ENCODE results near the gene MID1. TPM values are rescaled to one million over a fixed set of nuclear protein-coding genes. Genes with fewer than 3 reads are reported as not detected.

MID1 gene
- total RNA-seq = 15.5 and 20.5 TPM in 2 replicates

DNA sequence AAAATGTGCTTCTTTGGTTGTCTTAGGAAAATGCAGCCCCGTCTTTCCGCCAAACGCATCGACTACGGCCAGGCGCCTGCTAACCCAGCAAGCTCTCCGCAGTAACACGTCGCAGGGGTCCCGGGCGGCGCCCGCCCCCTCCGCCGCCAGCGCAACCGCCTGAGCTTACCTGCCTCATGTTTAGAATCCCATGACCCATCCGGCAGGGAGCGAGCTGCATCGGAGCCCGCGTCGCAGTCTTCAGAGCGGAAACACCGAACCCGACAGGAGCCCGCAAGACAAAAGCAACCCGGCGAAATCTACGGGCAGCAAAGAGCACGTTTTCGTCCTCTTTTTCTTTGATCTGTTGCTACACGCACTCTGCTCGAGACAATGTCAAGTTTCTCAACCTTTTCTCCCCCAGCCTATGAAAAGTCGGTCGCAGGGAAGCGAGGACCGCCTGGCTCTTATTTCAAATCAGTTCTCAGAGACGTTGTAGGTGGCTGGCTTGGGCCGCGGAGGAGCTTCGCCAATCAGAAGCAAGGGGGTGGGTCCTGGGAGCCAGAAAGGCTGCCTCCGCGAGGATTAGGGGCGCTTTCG, at the start of gene MID1:
Gene MID1, minus strand, starts transcription at position 465 of the 579 bp plus-strand sequence. CDS start 53,038 bp downstream, outside the sequence.
- DNase-seq (ENCODE audit: extremely low read depth, low read depth, low spot score) = no peak

- no peak for DNase-seq (ENCODE audit: extremely low read depth, low read depth, low spot score)
Observed at GRCh38 chrX:10667143-10667542, 46.8 kb upstream of the MID1 start.

GRCh38 chrX:10666102-10666501, 45.7 kb upstream of the MID1 start:
- no peak for DNase-seq (ENCODE audit: extremely low read depth, low read depth, low spot score)

- DNase-seq (ENCODE audit: extremely low read depth, low read depth, low spot score) = no peak
Observed at GRCh38 chrX:10665681-10666080, 45.3 kb upstream of the MID1 start.

DNA sequence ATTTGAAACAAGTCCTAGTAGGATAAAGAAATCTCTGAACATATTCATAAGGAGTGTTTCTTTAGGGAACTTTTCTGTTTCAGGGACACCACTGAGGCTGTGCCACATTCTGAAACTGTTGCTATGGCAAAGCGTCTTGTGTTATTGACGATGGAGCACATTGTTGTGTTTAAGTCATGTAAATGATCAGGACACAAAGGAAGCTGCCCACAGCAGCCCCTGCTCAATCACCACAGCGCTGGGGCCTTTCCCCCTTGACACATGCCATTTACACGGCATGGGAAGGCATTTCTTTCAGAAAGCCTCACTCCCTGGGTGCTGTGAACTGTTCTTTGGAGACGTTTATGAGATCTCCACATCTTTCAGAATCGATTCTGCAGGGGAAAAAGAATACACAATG, 39.8 kb upstream of the MID1 start:
- DNase-seq (ENCODE audit: extremely low read depth, low read depth, low spot score) = no peak

DNA sequence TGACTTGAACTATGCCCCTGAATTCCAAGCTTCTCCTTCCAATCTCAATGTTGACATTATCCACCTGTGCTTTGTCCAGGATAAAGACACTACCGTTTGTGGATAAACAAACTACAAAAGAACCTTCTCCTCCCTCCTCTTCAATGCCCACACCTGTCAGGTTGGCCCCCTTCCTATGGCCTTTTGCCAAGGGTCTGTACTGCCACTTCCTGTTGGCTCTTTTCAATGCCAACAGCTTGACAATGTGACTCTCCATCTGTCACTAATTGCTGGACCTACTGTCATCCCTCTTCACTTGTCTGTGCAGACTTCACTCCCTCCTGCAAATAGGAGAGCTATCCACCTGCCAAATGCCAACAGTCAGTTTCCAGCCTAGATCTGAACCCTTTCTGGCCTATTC, 35.8 kb upstream of the MID1 start:
- DNase-seq (ENCODE audit: extremely low read depth, low read depth, low spot score) = no peak

- no peak for DNase-seq (ENCODE audit: extremely low read depth, low read depth, low spot score)
Observed at GRCh38 chrX:10654960-10655359, 34.6 kb upstream of the MID1 start.

DNA sequence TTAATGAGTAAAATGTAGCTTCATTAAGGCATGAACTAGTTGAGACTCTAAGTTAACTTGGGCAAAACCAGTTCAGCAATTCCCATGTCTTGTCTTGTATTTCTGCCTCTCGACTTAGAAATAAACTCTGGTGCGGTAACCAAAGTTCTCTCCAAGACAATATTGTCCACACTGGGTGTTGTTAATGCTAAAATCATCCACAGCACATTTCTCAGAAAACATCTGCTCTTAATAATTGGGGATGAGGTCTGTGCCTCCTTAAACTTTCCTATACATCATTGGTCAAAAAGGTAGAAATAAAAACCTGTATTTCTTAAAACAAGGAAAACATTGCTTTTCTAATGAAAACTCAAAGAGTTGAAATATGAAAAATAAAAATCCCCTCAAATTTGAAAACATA, 32.9 kb upstream of the MID1 start:
- no peak for DNase-seq (ENCODE audit: extremely low read depth, low read depth, low spot score)

DNA sequence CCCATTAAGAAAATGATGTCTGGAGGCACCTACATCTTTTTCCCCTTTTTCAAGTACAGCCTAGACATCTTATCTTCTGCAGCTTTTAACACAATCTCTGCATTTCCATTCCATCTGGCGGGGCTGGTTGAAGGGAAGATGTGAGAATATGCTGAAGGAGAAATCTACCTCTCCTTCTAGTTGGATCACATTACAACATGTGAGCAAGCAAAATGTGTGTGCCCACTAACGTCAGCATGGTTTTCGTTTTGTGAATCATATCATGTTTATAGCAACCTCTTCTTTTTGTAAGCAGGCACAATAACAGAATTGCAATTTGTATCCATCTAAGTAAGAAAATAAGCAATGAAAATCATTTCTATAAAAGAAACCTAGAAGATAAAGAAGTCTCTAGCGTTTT, 28.9 kb upstream of the MID1 start:
- DNase-seq (ENCODE audit: extremely low read depth, low read depth, low spot score) = no peak

DNA sequence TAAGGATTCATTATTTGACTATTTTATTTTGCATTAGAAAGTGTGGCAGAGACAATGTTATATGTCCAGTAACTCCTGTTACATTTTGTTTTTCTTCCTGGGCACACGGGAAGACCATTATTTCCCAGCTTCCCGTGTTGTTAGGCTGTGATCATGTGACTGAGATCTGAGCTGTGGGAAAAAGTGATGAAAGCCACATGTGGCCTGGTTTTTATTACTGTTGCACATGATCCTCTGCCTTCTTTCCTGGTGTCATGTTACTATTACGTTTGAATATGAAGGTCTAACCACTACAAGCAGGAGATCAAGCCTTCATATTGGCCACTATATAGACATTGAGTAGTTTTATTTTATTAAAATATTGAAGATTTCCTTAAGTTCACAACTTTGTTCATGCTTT, 28.2 kb upstream of the MID1 start:
- no peak for DNase-seq (ENCODE audit: extremely low read depth, low read depth, low spot score)

DNA sequence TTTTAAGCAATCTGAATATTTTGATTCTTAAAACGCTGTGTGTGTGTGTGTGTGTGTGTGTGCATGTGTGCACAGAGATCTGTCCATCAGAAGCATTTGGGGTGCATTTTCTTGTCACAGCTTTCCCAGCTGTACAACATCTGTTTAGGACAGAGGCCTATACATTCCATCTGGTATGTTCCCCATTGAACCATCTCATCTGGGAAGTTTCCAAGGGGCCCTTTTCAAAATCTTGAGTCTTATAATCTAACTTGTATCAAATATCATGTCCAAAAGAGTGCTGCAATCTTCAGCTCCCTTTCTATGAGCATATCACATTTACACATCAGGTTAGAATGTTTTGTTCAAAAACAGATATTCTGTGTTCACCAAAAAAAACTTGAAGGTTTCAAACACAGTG, 16.5 kb upstream of the MID1 start:
- DNase-seq (ENCODE audit: extremely low read depth, low read depth, low spot score) = no peak

GRCh38 chrX:10636337-10636736, 16.0 kb upstream of the MID1 start:
- no peak for DNase-seq (ENCODE audit: extremely low read depth, low read depth, low spot score)

DNA sequence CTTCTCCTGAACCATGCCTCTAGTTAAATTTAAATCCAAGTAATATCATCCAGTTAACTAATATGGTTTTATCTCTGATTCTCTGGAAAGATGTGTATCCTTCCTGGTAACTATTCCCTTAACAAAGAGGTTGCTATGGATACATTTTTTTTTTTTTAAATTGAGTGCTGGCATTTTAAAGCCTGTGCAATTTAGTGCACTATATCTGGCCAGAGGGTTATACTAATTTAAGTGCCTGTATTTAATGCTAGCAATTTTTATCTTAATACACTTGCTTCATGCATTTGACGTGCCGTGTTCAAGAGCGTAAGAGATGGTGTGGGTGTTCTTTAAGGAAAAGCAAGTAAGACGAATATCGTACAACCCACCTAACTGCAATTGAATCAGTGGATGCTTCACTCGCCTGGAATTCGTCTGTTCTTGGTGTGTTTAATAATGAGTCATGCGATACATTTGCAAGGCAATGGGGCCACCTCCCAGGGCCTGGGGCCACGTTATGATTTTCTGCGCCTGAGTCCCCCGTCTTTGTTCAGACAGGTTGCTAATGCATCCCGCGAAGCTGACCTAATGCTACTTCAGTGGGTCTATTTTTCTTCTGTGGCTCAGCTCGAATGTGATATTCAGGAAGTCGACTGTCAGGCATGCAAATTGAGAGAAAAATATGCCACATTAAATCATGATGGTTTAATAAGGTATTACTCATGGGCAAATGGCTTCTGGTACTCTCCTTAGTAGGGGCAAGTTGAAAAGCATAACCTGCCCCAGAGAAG, 14.2 kb upstream of the MID1 start:
- DNase-seq (ENCODE audit: extremely low read depth, low read depth, low spot score) = no peak

DNA sequence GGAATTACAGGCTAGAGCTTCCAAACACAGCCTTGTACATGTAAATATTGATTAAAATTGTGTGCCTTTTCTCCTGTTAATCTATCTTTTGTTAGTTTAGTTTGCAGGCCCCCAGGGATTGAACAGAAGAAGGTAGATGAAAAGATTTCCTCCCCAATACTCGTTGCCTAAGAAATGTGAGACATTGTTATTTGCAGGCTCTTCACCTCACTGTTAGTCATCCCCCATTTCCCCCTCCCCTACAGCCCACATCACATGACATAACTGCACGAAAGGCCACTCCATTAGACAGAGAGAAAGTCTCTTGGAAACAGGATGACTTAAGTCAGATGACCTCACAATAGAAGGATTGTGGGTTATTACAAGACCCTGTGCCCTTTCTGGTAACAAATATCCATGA, 13.3 kb upstream of the MID1 start:
- DNase-seq (ENCODE audit: extremely low read depth, low read depth, low spot score) = no peak

DNA sequence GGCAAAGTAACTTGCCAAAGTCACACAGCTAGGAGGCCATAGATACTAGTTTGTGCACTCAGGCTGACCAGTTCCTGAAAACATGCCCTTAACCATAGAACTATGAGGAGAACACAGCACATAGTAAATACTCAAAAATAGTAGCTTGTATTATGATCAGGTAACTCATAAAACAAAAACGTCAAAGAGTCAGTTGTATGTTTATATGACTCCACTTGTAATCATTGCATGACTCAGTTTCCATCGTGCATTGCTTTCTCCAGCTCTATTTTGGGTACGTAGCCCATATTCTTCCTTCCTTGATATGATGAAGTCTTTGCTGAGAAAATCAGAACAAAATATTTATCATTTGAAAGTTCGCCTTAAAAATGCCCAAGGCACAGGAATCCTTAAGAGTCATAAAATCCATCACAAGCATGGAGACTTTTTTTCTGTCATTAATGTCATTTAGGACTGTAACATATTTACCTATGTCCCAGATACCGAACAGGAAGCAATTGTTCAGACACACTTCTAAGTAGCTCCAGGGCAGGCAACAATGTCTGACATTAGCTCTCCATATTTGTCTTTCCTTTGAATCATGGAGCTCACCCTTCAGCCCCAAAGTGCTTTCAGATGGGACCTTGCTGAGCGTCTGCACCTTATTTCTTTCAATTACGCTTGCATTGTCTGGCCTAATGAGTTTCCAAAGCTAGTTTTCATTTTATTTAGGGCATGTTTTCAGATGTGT, 11.2 kb upstream of the MID1 start:
- no peak for DNase-seq (ENCODE audit: extremely low read depth, low read depth, low spot score)

- no peak for DNase-seq (ENCODE audit: extremely low read depth, low read depth, low spot score)
Observed at GRCh38 chrX:10630320-10630719, 9.9 kb upstream of the MID1 start.

- DNase-seq (ENCODE audit: extremely low read depth, low read depth, low spot score) = no peak
Observed at GRCh38 chrX:10629905-10630304, 9.5 kb upstream of the MID1 start.

GRCh38 chrX:10628906-10629305, 8.5 kb upstream of the MID1 start:
- DNase-seq (ENCODE audit: extremely low read depth, low read depth, low spot score) = no peak

- DNase-seq (ENCODE audit: extremely low read depth, low read depth, low spot score) = no peak
Observed at GRCh38 chrX:10622197-10622596, 1.8 kb upstream of the MID1 start.

GRCh38 chrX:10619425-10620046, 849 bp downstream of the MID1 start:
- no peak for DNase-seq (ENCODE audit: extremely low read depth, low read depth, low spot score)

DNA sequence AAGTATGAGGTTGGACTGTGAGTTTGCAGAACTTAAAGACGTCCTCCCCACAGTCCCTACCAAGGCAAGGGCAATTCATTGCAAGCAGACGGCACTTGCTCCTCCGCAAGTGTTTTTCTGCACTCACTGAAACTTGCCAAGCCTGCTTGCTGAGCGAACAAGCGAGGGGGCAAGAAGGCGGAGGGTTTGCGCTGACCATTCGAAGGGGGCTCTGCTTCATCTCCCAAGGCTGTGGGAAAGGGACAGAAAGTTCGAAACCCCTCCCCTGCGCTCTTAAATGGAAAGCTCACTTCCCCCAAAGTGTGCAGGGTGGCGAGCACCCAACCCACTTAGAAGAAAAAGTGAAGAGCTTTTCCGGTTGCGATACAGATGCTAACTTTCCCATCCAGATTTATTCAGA, 1.4 kb downstream of the MID1 start:
- no peak for DNase-seq (ENCODE audit: extremely low read depth, low read depth, low spot score)

DNA sequence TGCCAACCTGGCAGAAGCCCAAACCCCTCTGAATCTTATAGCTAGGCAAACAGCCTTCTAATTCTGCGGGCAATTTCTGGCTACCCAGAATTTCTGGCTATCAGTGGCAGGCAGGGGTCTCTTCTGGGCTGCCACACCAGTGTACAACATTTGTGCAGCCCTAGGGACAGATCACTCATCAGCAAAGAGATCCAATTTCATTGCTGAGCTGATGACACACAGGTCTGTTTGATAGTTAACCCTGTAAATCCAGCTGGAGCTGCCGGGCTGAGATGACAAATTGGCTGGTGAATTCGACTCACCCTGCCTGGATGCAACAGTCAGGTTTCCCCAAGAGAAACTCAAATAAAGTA, 2.4 kb downstream of the MID1 start:
- no peak for DNase-seq (ENCODE audit: extremely low read depth, low read depth, low spot score)
